KG1 (cell line): ENCODE measurements around the gene CALML6.

Experiments used
- DNase-seq: peaks from one replicate; lab custom pipeline; 2025; lab: John Stamatoyannopoulos, UW

CALML6 gene

GRCh38 chr1:1942753-1943656 is 27.9 kb downstream of the CALML6 start:
- no peak for DNase-seq

GRCh38 chr1:1943834-1944570 is 28.9 kb downstream of the CALML6 start:
- DNase-seq, result no peak

GRCh38 chr1:1945782-1946393 is 30.8 kb downstream of the CALML6 start:
- no peak for DNase-seq

GRCh38 chr1:1946540-1946939 is 31.5 kb downstream of the CALML6 start:
- no peak for DNase-seq

GRCh38 chr1:1947493-1947892 is 32.4 kb downstream of the CALML6 start:
- DNase-seq, result no peak

- DNase-seq, result no peak
Observed at GRCh38 chr1:1948783-1949182, 33.7 kb downstream of the CALML6 start.

- DNase-seq, result no peak
Observed at GRCh38 chr1:1950940-1951339, 35.9 kb downstream of the CALML6 start.

- no peak for DNase-seq
Observed at GRCh38 chr1:1954015-1954414, 39.0 kb downstream of the CALML6 start.

GRCh38 chr1:1954831-1955441 is 39.9 kb downstream of the CALML6 start:
- DNase-seq, result no peak

GRCh38 chr1:1955621-1956094 is 40.6 kb downstream of the CALML6 start:
- DNase-seq, result no peak

- no peak for DNase-seq
Observed at GRCh38 chr1:1956101-1956500, 41.0 kb downstream of the CALML6 start.

- DNase-seq, result no peak
Observed at GRCh38 chr1:1956586-1957532, 41.8 kb downstream of the CALML6 start.

- no peak for DNase-seq
Observed at GRCh38 chr1:1957533-1957961, 42.5 kb downstream of the CALML6 start.

GRCh38 chr1:1958071-1958541 is 43.0 kb downstream of the CALML6 start:
- DNase-seq, result no peak

GRCh38 chr1:1959459-1959839 is 44.4 kb downstream of the CALML6 start:
- DNase-seq, result no peak

GRCh38 chr1:1959840-1960479 is 44.9 kb downstream of the CALML6 start:
- DNase-seq, result no peak

GRCh38 chr1:1960480-1961196 is 45.6 kb downstream of the CALML6 start:
- no peak for DNase-seq

GRCh38 chr1:1962752-1963151 is 47.7 kb downstream of the CALML6 start:
- DNase-seq, result no peak

- no peak for DNase-seq
Observed at GRCh38 chr1:1963570-1963969, 48.5 kb downstream of the CALML6 start.

- no peak for DNase-seq
Observed at GRCh38 chr1:1964811-1965210, 49.8 kb downstream of the CALML6 start.
